Heart left ventricle (tissue), 16 donors: ENCODE results near the gene TNFRSF4. TPM values are rescaled to one million over a fixed set of nuclear protein-coding genes. Genes with fewer than 3 reads are reported as not detected.
"Not testable (repeated sequence)": the region's sequence is repeated elsewhere in the genome, so short reads cannot be mapped to it uniquely, and the experiment has no call there.

ENCODE experiments used
- ATAC-seq, 4 donors: fragments of 200-7000 bp; cut with Tn5 transposase; one replicate each; pipeline ENCODE4 v1.9.1; 2020 to 2022; ENCODE audit warnings: moderate library complexity in 4 of 4, mild to moderate bottlenecking in 3 of 4, moderate number of reproducible peaks in 1 of 4
- DNase-seq, 5 donors: peaks; one replicate each; pipeline ENCODE4 v3.0.0-alpha.2; 2020
- H3K27ac ChIP-seq, 12 donors: fragments of 200-600 bp; sonication (generic) in 4 of 12; one replicate each; pipeline versions ENCODE4 v1.5.0 to v1.8.0; 2016 to 2022; ENCODE audit warnings: mild to moderate bottlenecking in 2 of 12
- H3K27me3 ChIP-seq, 9 donors: fragments of 200-600 bp; sonication (generic) in 2 of 9; one replicate each; pipeline versions ENCODE4 v1.5.1 to v1.8.0; 2016 to 2022; ENCODE audit warnings: mild to moderate bottlenecking in 3 of 9
- H3K36me3 ChIP-seq, 9 donors: fragments of 200-600 bp; sonication (generic) in 2 of 9; one replicate each; pipeline versions ENCODE4 v1.5.0 to v1.8.0; 2018 to 2022; ENCODE audit warnings: mild to moderate bottlenecking in 2 of 9
- H3K4me1 ChIP-seq, 12 donors: fragments of 200-600 bp; sonication (generic) in 4 of 12; one replicate each; pipeline versions ENCODE4 v1.5.0 to v1.8.0; 2016 to 2022; ENCODE audit warnings: mild to moderate bottlenecking in 3 of 12
- H3K4me3 ChIP-seq, 12 donors: fragments of 200-600 bp; sonication (generic) in 4 of 12; one replicate each; pipeline versions ENCODE4 v1.5.0 to v1.8.0; 2017 to 2022; ENCODE audit warnings: mild to moderate bottlenecking in 9 of 12, moderate library complexity in 4 of 12
- H3K9me3 ChIP-seq, 12 donors: fragments of 200-600 bp; sonication (generic) in 4 of 12; one replicate each; pipeline versions ENCODE4 v1.5.0 to v1.8.0; 2016 to 2022; ENCODE audit warnings: mild to moderate bottlenecking in 1 of 12
- POLR2A ChIP-seq, 2 donors: fragments of 450-650 bp; IDR thresholded peaks; one replicate each; pipeline ENCODE4 v1.6.1; 2017; ENCODE audit warnings: antibody characterized with exemption in 2 of 2, mild to moderate bottlenecking in 2 of 2, moderate library complexity in 2 of 2
- WGBS, 4 donors: extraction: QIAGEN DNeasy Blood & Tissue Kit in 2 of 4; methylation state at CpG; one replicate each; pipeline versions ENCODE4 v1.1.5 to v1.1.7; 2013 to 2018; 5-methylcytosine and 5-hydroxymethylcytosine counted together
- intact Hi-C, 10 donors: fragments of 100-400 bp; cut with DNase I; formaldehyde crosslinking; loops; one replicate each; pipeline versions ENCODE4 v1.11.1 to v1.14.2; 2022
- polyA plus RNA-seq, 2 donors: library from polyadenylated mRNA; stranded (reverse); fragments of 200-250 nt; gene quantifications; one replicate each; pipeline ENCODE4 v1.2.3, GENCODE V29; 2013
- total RNA-seq, 9 donors: library from RNA; depleted of rRNA in 2 of 9; stranded (reverse); fragments of >200 nt in 2 of 9; fragmentation: NEBNext Ultra II Directional in 3 of 9; extraction: Animal tissue kit (Norgen Biotek cat#: 25700) in 3 of 9; gene quantifications; one replicate each; pipeline versions ENCODE4 v1.1.0 to v1.2.4, GENCODE V29; 2016 to 2023
- TF ChIP-seq, protein P1 (sequence below), 12 donors: fragments of 200-600 bp; sonication (generic) in 4 of 12; IDR thresholded peaks; one replicate each; pipeline versions ENCODE4 v1.5.0 to v1.8.0; 2018 to 2022; ENCODE audit warnings: antibody characterized with exemption in 12 of 12, mild to moderate bottlenecking in 5 of 12
- donor health status: ischemic (EF 13 %, LVEDD 7.1; RV severe dilation, severe dysfunction).
- donor health status: healthy with polysubstance abuse.
- donor health status: DM: no; HTN: yes; CAD: no.
- donor health status: DM: no; HTN: no; CAD: no.
- donor health status: ischemic (EF 25% LVEDD 6.9; RV normal size, moderate dysfunction).
- donor health status: ischemic (EF 25% LVEDD 5.7; RV mildly dilated, moderate dysfunction).
- donor health status: healthy.
- donor health status: DM: yes; HTN: yes; CAD: no.
- donor health status: ischemic (EF 35%, LVEDD 5.7; RV mildly dilated, moderate dysfunction).
- donor health status: nonischemic (EF 11% LVEDD 7.7; RV severe dilation, severe dysfunction).
- donor health status: DM: yes; HTN: yes; CAD: no.
- donor health status: PGD.
- donor health status: ischemic (EF 29% LVEDD 5.4; RV normal size, mild dysfunction).
- donor health status: nonischemic (EF 23%, LVEDD 6.1; RV moderate dilation, normal function).

The TNFRSF4 gene
- total and polyA plus RNA-seq, 11 donors = 1.1 to 23.8 (median 2.7) TPM

DNA sequence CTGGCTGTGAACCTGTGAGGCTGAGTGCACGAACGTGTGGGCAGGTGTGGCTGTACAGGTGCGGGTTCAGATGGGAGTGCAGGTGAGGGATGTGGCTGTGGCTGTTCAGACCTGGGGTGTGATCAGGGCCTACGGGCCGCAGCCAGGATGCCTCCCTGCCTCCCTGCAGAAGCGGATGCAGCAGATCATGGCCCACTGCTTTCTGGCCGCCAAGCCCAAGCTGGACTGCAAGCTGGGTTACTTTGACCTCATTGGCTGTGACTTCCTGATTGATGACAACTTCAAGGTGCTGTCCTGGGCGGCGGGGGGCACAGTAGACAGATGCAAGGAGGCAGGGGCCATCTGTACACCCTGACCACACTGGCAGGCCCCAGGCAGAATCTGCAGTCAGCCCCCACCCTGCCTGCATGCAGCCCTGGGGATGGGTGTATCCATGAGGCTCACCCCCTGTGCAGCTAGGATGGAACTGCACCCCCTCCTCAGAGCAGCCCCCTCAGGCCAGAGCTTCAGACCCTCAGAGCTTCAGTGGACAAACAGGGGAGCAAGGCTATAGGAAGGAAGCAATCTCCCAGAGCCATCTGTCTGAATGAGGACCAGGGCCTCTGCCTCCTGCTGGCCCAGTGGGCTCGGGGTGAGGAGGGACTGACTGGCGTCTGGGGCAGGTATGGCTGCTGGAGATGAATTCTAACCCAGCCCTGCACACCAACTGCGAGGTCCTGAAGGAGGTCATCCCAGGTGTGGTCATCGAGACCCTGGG lies 17.3 kb downstream of the TNFRSF4 start:
- TF ChIP-seq, protein P1, sequence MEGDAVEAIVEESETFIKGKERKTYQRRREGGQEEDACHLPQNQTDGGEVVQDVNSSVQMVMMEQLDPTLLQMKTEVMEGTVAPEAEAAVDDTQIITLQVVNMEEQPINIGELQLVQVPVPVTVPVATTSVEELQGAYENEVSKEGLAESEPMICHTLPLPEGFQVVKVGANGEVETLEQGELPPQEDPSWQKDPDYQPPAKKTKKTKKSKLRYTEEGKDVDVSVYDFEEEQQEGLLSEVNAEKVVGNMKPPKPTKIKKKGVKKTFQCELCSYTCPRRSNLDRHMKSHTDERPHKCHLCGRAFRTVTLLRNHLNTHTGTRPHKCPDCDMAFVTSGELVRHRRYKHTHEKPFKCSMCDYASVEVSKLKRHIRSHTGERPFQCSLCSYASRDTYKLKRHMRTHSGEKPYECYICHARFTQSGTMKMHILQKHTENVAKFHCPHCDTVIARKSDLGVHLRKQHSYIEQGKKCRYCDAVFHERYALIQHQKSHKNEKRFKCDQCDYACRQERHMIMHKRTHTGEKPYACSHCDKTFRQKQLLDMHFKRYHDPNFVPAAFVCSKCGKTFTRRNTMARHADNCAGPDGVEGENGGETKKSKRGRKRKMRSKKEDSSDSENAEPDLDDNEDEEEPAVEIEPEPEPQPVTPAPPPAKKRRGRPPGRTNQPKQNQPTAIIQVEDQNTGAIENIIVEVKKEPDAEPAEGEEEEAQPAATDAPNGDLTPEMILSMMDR (IDR thresholded peaks at IDR 0.05) = no peak
- no peak for TF ChIP-seq POLR2A (IDR thresholded peaks at IDR 0.05)
- Histone ChIP-seq H3K4me1 (peaks cover 0 to 13% (median 8%) of the 10 kb centered on the region in 12 donors), H3K36me3 (no peaks in the 10 kb centered on the region), H3K9me3 (peaks cover 0 to 17% (median 0%) of the 10 kb centered on the region in 12 donors), H3K4me3 (no peak overlapping the region), H3K27ac (no peak overlapping the region), H3K27me3 (peaks cover 0 to 15% (median 5%) of the 10 kb centered on the region in 9 donors)
- 69 to 85% (median 77%) methylated on average over 11 to 13 of the region's 13 CpGs for WGBS, 4 donors
- no peak for ATAC-seq
- DNase-seq = peak in 4 of 5 donors; percentile 5 to 54 (median 14)
- intact Hi-C loops = loop anchor here in 1 of 10 donors (5.0 kb wide), 1 partner anchor 39 kb away; no protein-coding TSS in a partner anchor

DNA sequence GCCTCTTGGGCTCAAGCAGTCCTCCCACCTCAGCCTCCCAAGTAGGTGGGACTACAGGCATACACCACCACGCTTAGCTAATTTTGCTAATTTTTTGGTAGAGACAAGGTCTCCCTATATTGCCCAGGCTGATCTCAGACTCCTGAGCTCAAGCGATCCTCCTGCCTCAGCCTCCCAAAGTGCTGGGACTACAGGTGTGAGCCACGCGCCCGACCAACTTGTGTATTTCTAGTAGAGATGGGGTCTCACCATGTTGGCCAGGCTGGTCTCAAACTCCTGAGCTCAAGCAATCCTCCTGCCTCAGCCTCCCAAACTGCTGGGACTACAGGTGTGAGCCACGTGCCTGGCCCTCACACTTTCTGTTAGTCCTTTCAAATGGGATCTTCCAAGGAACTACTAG lies 18.2 kb downstream of the TNFRSF4 start:
- intact Hi-C loops = loop anchor here in 1 of 10 donors (5.0 kb wide), 1 partner anchor 38 kb away; no protein-coding TSS in a partner anchor
- peak in 1 of 5 donors; percentile 3 for DNase-seq
- H3K36me3 ChIP-seq, H3K27ac ChIP-seq, H3K4me3 ChIP-seq, ATAC-seq, H3K27me3 ChIP-seq, H3K4me1 ChIP-seq: not testable (repeated sequence)
- WGBS, 4 donors = 81 to 96% (median 92%) methylated on average over 6 of the region's 6 CpGs
- H3K9me3 ChIP-seq = peaks cover 0 to 17% (median 0%) of the 10 kb centered on the region in 12 donors

DNA sequence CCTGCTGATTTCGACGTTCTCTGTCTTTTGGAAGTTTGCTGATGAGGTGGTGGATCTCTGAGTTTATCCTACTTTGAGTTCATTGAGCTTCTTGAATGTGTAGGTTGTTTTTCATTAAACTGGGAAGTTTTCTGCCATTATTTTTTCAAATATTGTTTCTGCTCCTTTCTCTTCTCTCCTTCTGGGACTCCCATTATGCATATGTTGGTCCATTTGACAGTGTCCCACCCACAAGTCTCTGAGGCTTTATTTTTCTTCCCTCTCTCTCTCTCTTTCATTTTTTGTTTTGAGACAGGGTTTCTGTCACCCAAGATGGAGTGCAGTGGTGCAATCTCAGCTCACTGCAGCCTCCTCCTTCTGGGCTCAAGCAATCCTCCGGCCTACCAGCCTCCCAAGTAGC lies 19.2 kb downstream of the TNFRSF4 start:
- TF ChIP-seq, protein P1 (IDR thresholded peaks at IDR 0.05) = no peak
- no peak for TF ChIP-seq POLR2A (IDR thresholded peaks at IDR 0.05)
- ATAC-seq = no peak
- DNase-seq = no peak
- H3K4me1 ChIP-seq = no peaks in the 10 kb centered on the region
- H3K9me3 ChIP-seq = peaks cover 0 to 17% (median 0%) of the 10 kb centered on the region in 12 donors
- H3K27me3 ChIP-seq = no peaks in the 10 kb centered on the region
- H3K27ac ChIP-seq = no peak overlapping the region
- no peaks in the 10 kb centered on the region for H3K36me3 ChIP-seq
- intact Hi-C loops = loop anchor here in 1 of 10 donors (5.0 kb wide), 1 partner anchor 37 kb away; no protein-coding TSS in a partner anchor
- 63 to 89% (median 78%) methylated on average over 3 of the region's 3 CpGs for WGBS, 4 donors
- no peak overlapping the region for H3K4me3 ChIP-seq

DNA sequence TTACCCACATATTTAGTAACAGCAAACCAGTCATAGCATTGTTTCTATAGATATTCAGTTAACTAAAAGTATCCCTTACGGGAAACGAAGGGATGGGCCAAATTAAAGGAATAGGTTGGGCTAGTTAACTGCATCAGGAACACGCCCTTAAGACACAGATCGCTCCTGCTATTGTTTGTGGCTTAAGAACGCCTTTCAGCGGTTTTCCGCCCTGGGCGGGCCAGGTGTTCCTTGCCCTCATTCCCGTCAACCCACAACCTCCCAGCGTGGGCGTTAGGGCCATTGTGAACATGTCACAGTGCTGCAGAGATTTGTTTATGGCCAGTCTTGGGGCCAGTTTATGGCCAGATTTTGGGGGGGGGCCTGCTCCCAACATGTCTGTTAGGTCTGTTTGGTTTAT lies 22.2 kb downstream of the TNFRSF4 start:
- intact Hi-C loops = no loop called here
- Histone ChIP-seq H3K27ac (no peak overlapping the region), H3K9me3 (peaks cover 0 to 20% (median 0%) of the 10 kb centered on the region in 12 donors), H3K4me3 (no peak overlapping the region), H3K4me1 (no peaks in the 10 kb centered on the region), H3K27me3 (no peaks in the 10 kb centered on the region), H3K36me3 (no peaks in the 10 kb centered on the region)
- DNase-seq (peak in 2 of 5 donors; percentile 5 to 28), ATAC-seq (no peak)
- 76 to 89% (median 84%) methylated on average over 11 of the region's 11 CpGs for WGBS, 4 donors
- no peak for TF ChIP-seq POLR2A (IDR thresholded peaks at IDR 0.05)

DNA sequence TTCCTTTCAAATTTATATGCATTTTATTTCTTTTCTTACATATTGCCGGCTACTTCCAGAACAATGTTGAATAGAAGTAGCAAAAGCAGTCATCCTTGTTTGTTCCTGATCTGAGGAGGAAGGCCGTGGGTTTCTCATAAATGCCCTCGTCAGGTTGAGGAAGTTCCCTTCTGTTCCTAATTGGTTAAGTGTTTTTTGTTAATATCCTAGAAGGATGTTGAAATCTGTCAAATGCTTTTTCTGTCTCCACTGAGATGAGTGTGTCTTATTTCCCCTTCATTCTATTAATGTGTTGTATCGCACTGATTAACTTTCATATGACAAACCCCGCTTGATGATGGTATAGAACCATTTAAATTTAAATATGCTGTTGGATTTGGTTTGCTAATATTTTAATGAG lies 24.8 kb downstream of the TNFRSF4 start:
- ATAC-seq = no peak
- Histone ChIP-seq H3K36me3 (no peaks in the 10 kb centered on the region), H3K9me3 (peaks cover 0 to 3% (median 0%) of the 10 kb centered on the region in 12 donors), H3K27ac (no peak overlapping the region), H3K27me3 (no peaks in the 10 kb centered on the region), H3K4me3 (no peak overlapping the region), H3K4me1 (no peaks in the 10 kb centered on the region)
- 73 to 82% (median 80%) methylated on average over 5 of the region's 5 CpGs for WGBS, 4 donors
- TF ChIP-seq, protein P1 (IDR thresholded peaks at IDR 0.05) = no peak
- no peak for TF ChIP-seq POLR2A (IDR thresholded peaks at IDR 0.05)
- intact Hi-C loops = no loop called here
- no peak for DNase-seq
